ENCODE data around the gene BAIAP3. TPM values are rescaled to one million over a fixed set of nuclear protein-coding genes. Genes with fewer than 3 reads are reported as not detected.

Gene BAIAP3
- polyA plus RNA-seq, 1 experiment = 0.33 TPM

- Histone ChIP-seq H3K27me3 (ENCODE audit: control insufficient read depth, insufficient read depth, low read length) (0 out of 2 replicates have a peak, but pooled peaks cover 2% of the 10 kb centered on the region), H3K36me3 (ENCODE audit: control insufficient read depth, insufficient read depth, low read length) (no peaks in the 10 kb centered on the region), H3K4me3 (ENCODE audit: low read depth, low read length) (no peak overlapping the region)
- TF ChIP-seq CTCF (IDR thresholded peaks at IDR 0.05; ENCODE audit: insufficient read depth, low read depth, low read length) = no peak
- ChIA-PET CTCF (no interaction called here), POLR2A (interaction anchor here (0.6 kb wide), 1 partner anchor 66 kb away, joined by 4 read pairs; no protein-coding TSS in a partner anchor)
- DNase-seq (ENCODE audit: low read depth) = peak; percentile 34
Measured at GRCh38 chr16:1297018-1297696, 36.3 kb upstream of the BAIAP3 start.

GRCh38 chr16:1298406-1298805, 35.0 kb upstream of the BAIAP3 start:
- POLR2A ChIA-PET = no interaction called here
- no peak for DNase-seq (ENCODE audit: low read depth)
- CTCF ChIA-PET = interaction anchor here (1.0 kb wide), 1 partner anchor 83 kb away, joined by 3 read pairs; no protein-coding TSS in a partner anchor
- no peak for TF ChIP-seq CTCF (IDR thresholded peaks at IDR 0.05; ENCODE audit: insufficient read depth, low read depth, low read length)
- no peaks in the 10 kb centered on the region for H3K36me3 ChIP-seq (ENCODE audit: control insufficient read depth, insufficient read depth, low read length)
- H3K4me3 ChIP-seq (ENCODE audit: low read depth, low read length) = no peak overlapping the region
- H3K27me3 ChIP-seq (ENCODE audit: control insufficient read depth, insufficient read depth, low read length) = 0 out of 2 replicates have a peak, but pooled peaks cover 2% of the 10 kb centered on the region

GRCh38 chr16:1299012-1299867, 34.2 kb upstream of the BAIAP3 start:
- POLR2A ChIA-PET = interaction anchor here (0.5 kb wide), 1 partner anchor 313 kb away, joined by 7 read pairs; the partner anchor contains the start of genes CRAMP1 and IFT140

GRCh38 chr16:1299868-1300203, 33.6 kb upstream of the BAIAP3 start:
- Histone ChIP-seq H3K36me3 (ENCODE audit: control insufficient read depth, insufficient read depth, low read length) (no peaks in the 10 kb centered on the region), H3K4me3 (ENCODE audit: low read depth, low read length) (no peak overlapping the region), H3K27me3 (ENCODE audit: control insufficient read depth, insufficient read depth, low read length) (no peaks in the 10 kb centered on the region)
- no peak for TF ChIP-seq CTCF (IDR thresholded peaks at IDR 0.05; ENCODE audit: insufficient read depth, low read depth, low read length)
- CTCF ChIA-PET = interaction anchor here (0.8 to 2.0 kb wide), 5 partner anchors 9 to 29 kb away, joined by 3 to 14 read pairs (median 4); no protein-coding TSS in a partner anchor
- DNase-seq (ENCODE audit: low read depth) = no peak
- POLR2A ChIA-PET = no interaction called here

More at GRCh38 chr16:1299012-1299867, 34.2 kb upstream of the BAIAP3 start:
- Histone ChIP-seq H3K4me3 (ENCODE audit: low read depth, low read length) (no peak overlapping the region), H3K27me3 (ENCODE audit: control insufficient read depth, insufficient read depth, low read length) (no peaks in the 10 kb centered on the region), H3K36me3 (ENCODE audit: control insufficient read depth, insufficient read depth, low read length) (no peaks in the 10 kb centered on the region)
- CTCF ChIA-PET = interaction anchor here (1.0 kb wide), 1 partner anchor 84 kb away, joined by 3 read pairs; no protein-coding TSS in a partner anchor
- TF ChIP-seq CTCF (IDR thresholded peaks at IDR 0.05; ENCODE audit: insufficient read depth, low read depth, low read length) = no peak
- DNase-seq (ENCODE audit: low read depth) = no peak
